DMS79 (cell line): ENCODE results near the gene HMG20A.

Experiments used
- DNase-seq: peaks from one replicate; lab custom pipeline; 2025; lab: John Stamatoyannopoulos, UW

The HMG20A gene

DNA sequence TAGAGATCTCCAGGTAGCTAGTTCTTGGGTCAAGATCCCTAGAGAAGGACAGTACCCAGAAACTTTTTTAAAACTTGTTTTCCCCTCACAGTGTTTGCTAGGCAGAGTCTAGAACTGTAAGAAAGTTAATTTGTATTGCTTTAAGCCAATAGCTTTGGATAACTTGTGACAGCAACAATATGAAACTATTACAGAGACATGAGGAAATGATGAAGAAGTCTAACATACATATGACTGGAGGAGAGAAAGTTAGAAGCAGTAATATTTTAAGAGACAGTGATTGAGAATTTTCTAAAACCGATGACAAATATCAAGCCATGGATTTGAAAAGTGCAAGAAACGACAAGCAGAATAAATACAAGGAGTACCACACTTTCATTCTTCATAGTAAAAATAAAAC lies 10.0 kb downstream of the HMG20A start:
- no peak for DNase-seq

DNA sequence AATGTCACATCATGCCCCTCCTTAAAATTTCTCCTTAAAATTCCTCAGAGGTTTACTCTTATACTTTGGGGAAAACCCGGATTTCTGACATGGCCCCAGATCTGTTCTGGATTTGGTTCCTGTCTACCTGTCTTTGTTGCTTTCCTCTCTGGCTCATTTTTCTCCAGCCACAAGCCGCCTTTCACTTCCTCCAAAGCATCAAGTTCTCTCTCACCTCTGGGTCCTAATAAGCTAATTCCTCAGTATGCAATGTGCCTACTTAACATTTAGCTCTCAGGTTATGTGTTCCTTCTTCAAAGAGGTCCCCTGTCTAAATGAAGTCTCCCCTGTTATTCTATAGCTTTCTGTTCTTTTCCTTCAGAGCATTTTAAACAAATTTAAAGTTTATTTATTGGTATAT lies 16.1 kb downstream of the HMG20A start:
- no peak for DNase-seq

DNA sequence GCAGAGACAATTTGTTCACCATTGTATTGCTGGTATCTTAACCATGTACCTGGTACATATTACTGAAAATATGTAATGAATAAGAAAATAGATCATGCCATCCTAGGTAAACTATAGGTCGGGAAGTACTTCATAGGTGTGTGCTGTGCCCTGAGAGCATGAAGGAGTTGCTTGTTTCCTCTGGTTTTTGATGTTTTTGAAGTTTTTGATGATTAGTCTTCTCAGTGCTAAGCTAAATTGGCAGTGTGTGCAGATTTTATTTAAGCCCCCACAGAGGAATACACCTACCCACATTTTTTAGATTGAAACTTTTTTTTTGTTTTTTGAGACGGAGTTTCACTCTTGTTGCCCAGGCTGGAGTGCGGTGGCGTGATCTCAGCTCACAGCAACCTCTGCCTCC lies 16.6 kb downstream of the HMG20A start:
- DNase-seq, result no peak

DNA sequence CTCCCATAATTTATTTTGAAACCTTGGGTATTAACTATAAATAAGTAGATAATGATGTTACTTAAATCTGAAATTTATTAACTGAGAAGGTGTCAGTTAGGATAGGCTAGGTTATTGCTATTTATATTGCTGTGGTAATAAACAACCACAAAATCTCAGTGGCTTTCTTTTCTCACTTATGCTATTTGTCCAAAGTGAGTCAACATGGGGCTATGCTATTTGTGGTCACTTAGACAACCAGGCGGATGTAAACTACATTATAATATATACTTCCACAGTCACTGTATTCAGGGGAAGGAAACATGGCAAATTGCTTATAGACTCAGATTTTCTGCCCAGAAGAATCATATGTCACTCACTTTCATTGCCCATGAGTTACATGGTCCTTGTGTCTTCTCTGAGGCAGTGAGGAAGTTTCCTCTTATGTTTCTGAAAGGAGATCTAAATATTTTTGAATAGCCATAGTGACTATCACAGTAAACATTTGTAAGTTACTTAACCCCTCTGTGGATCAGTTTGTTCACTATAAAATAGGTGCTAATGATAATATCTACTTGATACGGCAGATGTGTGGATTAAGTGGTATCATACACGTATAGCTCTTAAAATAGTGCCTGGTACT lies 19.8 kb downstream of the HMG20A start:
- no peak for DNase-seq

DNA sequence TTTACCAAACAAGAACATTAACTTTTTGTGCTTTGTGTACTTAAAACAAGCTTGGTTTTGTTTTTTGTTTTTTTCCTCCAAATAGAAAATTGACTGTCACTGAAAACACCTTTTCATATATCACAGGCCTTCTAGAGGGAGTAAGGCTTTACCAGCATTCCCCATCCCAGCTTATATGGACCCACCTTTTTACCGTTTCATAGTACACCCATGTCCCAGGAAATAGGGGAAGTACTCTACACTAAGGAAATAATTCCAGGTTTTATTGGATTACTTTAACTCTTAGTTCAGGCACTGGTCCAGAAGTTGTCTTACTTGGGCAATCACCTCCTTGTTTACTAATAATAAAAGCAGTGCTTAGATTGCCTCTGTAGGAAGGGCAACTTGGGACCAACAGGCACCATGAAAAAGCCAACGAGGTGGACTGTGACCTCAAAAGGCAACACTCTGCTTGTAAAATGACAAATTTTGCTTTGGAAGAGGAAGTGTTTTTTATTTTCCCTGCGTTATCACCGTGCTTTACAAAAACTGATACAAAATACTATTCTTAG lies 26.2 kb downstream of the HMG20A start:
- DNase-seq, result no peak

DNA sequence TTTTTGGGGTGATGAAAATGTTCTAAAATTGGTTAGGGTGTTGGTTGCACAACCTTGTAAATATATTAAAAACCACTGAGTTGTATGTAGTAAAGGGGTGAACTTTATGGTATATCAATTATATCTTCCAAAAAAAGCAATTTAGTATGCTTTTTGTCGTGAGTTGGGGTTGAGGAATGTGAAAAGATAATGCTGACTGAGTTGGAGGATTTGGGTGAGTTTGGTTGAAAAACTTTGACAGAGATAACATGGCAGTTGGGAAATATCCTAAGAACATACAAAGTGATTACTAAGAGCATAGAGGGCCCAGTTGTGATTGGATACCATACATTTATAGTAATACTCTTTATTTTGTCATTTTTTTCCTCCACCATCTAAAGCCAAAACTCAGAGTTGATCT lies 33.6 kb downstream of the HMG20A start:
- DNase-seq, result no peak

DNA sequence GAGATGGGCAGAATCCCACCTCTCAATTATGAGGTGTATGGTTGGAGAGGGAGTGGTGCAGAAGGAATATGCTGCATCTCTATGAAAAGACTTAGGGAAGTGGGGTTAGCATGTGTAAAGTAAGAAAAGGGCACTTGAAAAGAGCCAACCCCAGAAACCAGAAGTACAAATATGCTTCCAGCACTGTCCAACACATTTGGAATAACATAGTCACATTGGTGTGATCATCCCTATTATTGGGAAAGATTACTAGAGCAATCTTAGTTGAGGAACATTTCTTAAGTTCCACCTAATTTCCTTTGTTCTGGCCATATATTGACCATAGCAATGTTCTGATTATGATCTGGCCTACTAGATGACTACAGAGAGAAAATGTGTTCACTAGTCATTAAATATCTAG lies 34.3 kb downstream of the HMG20A start:
- DNase-seq, result no peak

DNA sequence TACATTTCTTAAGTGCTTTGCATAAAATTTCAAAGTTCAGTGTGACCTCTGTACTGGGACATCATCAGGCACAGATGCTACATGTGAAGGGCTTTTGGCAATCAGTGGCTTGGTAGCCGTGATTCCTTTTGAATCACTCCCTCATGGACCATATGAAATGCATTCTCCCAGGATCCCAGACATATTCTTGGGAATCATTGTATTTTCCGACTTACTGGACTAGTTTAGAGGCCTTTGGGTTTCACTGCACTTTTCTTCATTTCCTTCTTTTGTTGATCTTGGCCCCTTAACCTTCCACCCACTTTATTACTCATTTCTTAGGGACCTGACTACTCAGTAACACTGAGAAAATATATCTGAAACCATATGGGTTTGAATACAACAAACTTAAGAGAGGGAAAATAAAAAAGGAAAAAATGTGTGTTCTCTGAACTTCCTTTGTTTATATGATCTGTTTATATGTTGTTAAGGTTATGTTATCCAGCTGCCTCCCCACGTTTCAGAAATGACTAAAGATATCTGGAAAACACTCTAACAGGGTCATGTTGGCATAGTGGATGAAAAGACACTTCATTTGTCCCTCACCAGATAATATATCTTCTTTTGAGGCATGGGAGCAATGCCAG lies 35.1 kb downstream of the HMG20A start:
- DNase-seq, result no peak

DNA sequence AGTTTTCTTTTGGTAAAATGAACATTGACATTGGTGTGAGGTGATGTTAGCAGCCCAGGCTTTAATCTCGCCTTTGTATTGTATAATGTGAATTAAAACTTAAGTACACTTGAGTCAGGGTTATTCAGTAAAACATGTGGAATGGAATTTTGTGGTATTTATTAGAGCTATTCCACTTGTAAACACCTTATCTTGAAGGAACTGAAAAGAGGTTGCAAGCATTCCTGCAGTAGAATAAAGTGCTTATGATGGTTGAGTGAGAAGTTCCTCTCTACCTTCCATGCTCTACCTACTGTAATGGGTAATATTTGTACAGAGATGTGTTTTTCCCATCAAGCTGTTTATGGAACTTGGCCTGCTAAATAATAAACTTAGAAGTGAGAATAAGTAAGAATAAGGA lies 36.1 kb downstream of the HMG20A start:
- peak; percentile 20 for DNase-seq

DNA sequence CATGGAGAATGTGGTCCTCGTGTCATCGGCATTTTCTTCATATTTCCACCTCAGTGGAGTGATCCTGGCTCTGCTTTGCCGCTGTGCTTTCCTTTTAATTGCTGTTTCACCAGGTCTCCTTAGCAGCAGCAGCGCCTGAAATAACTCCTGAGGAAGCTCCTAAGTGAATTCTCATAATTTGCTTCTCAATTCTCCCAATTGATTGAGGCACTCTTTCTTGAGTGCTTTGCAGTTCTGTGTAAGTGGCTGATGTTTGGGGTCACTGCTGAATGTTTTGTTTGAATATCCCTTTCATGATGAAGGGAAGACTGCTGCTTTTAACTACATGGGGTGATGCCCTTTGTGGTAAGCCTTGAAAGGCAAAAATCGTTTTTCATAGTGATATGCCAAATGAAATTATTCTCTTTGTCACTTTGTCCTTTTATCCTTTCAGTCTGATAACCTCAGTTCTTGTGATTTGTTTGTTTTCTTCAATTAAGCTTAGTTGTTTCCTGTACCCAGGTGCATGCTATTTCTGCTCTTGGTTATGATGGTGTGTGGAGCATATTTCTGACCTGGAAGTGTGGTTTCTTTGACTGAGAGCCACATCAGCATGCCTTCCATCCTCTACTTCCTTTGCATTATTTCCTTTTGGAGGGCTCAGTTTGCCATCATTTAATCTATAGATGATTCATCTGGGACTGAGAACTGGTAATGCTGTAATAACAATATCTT lies 36.7 kb downstream of the HMG20A start:
- peak; percentile 28 for DNase-seq

DNA sequence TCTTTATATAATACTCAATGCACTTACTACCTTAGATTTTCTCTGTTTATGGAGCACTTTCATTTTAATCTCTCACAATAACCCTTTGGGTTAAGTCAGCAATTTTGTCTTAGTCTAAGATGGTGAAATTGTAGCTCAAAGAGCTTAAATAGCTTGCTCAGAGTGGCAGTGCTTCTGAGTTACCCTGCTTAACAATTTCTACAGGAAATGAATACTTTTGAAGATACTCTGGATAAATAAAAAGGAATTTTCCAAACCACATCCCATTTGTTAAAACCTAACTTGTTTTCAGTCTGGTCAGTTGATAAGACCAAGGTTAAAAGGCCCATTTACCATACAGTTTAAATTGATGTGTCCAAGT lies 37.2 kb downstream of the HMG20A start:
- DNase-seq, result no peak

DNA sequence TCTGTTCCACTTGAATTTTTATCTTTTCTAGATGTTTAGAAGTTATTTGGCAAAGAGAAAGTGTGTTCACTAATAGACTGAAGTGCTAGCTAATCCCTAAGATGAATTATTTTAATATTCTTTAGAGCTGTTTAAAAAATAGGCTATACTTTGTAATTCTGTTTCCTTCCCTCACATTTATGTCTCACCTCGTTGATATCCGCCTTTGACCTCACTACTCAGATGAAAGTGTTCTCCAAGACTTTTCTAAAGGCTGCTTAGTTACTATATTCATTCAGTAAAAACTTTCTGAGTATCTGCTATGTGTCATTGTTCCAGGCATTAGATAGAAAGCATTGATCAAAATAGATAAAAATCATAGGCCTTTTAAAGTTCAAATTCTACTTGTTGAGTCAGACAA lies 38.3 kb downstream of the HMG20A start:
- DNase-seq, result no peak

DNA sequence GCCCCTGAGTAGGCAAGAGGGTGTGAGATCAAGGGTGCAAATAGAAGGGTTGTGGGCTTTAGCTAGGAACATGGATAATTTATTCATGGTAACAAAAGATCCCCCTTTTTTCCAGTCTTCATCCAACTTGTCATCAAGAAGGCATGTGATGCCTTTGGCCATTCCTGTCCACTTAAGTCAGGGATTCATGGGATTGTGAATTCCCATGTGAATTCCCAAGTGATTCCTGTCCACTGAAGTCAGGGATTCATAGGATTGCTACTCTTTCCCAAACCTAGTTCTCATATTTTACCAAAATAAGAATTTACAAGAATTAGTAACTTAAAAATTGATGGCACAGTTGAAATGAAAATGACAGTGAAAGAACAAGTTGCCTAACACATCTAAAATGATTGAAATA lies 40.8 kb downstream of the HMG20A start:
- no peak for DNase-seq

DNA sequence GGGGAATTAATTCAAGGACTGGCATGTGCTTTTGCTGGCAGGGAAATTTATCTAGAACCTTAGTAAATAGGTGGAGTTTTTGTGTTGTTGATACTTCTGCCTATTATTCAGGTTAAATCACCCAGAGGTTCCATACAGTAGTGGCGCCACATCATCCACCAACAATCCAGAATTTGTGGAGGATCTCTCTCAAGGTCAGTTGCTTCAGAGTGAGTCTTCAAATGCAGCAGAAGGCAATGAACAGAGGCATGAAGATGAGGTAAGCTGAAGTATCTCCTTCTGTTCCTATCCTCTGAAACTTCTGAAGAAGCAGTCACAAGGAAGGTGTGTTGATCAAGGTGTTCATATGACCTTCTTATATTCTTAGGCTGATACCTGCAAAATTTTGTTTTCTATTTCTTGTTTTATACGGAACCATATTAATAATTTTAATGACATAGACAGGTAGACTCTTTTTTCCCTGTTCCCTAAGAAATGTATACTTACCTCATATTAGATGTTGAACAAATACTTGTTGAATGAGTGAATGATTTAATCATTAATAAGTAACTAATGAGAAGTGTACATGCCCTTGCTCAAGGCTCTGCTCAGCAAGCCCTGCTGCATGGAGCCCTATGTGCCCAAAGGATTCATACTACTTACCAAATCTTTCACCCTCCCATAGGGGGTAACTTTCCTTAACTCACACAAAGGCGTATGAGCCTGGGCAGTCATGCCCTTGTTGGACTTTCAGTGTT lies 43.6 kb downstream of the HMG20A start:
- DNase-seq, result no peak

DNA sequence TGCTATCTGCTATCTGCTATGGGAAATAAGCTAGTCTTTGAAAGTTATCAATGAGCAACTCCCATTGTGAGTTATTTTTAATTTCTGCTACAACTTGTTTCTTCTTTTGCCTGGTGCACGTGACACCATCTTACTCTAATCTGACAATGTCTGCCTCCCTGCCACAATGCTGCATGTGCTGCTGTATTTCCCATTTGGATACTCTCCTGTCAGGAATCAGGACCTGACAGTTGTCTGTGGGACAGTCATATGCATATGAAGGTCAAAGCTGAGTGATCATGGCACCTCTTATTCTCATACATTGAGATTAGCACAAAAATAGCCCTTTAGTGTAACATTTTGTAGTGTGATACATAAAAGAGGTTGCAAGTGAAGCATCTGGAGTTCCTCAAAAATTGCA lies 45.8 kb downstream of the HMG20A start:
- no peak for DNase-seq

DNA sequence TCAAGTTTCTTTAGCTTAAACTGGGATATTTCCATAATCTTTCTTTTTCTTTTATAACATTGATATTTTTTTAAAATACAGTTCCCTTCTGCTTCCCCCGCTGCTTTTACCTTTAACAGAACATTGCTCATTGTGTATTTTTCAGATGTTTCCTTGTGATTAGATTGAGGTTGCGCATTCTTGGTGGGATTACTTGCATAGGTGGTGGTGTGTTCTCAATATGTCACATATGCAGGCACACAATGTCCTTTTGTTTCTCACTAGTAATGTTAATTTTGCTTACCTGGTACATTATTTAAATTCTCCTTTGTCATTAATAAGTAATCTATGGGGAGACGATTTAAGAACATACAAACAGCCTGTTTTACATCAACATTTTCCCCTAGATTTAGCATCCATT lies 48.2 kb downstream of the HMG20A start:
- DNase-seq, result no peak

DNA sequence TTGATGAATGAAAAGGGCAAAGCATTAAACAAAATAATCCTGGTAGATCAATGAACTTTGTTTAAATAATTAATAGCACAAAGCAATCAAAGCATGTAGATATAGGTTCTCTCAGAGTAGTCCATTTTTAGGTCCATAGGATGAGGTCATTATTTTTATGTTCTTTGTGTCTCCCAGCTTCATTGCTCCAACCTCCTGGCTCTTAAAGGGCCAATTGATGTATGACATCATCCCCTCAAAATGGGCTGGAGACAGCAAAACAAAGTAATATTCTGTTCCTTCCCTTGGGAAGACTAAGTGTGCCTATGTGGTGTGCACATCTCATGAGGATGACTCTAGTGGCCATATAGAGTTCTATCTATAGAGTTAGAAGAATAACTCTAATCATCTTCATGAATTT lies 49.5 kb downstream of the HMG20A start:
- DNase-seq, result no peak

DNA sequence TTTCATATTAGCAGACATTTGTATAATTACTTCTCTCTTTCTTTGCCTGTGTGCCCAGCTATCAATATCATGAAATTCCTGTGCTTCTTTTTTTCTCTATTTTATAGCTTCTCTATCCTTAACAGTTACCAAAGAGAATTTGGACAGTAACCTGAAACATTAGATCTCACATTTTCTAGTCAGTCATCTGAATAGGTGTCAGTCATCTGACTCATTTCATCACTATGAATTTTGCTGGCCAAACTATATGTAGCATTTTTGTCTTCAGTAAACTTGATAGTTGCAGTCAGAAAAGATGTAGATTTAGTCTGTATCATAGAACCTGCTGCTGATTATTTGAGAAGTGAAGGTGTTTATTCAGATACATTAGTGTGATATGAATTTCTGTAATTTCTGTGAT lies 52.6 kb downstream of the HMG20A start:
- DNase-seq, result no peak

DNA sequence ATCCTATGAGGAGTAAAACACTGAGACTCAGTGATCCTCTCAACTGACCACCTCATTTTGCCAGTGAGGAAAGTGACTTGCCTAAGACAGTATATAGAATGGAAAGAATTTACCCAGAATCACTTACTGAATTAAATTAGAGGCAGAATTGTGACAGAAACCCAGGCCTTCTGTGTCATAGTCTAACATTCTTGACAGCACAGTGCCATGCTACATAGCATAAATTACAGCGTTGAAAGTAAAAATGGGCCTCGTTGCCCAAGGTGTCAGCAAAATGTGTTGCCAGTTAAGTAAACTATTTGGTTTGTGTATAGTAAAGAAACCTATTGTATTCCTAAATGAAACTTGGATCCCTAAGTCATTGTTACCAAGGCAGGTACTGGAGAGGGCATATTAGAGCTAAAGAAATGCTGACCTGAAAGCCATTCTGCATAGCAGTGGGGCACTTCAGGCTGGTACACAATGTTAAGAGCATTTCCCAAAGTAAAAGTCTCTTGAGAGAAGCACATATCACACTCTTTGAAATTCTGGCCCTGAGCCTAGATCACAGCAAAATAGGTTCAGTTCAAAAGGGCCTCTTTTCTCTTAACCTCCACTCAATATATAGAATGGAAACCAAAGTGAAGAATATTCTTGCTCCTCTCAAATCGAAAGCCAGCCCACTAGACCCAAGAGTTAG lies 53.8 kb downstream of the HMG20A start:
- peak; percentile 67 for DNase-seq

DNA sequence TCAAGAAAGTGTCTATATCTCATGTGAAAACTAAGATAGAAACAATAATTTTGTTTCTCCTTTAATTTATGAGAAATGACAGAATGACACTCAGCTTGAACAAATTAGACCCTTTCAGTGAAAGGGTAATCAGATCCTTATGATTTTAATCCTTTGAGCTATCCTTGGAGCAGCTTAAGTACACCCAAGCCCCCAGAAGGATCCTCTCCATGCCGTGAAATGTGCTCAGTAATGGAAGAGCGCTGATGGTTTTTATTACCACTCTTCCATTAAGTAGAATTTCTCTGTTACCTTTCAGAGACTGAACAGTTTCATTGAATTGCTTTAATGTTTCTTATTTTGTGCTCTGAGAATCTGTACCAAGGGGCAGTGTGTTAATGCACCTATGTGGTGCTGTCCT lies 54.3 kb downstream of the HMG20A start:
- DNase-seq, result peak; percentile 58

DNA sequence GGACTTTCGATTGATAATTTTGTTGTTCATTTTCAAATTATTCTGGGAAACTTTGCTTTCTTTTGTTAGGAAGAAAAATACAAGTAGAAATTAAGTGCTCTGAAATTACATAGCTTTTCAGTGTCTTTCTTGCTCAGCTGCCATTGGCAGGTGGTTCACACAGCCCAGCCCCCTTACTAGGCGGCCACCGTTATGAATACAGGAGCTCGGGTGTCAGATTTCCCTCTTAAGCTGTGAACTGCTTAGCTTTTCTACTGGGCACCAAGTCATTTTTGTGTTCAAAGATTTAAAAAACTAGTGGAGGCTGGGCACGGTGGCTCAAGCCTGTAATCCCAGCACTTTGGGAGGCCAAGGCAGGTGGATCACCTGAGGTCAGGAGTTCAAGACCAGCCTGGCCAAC lies 55.2 kb downstream of the HMG20A start:
- DNase-seq, result peak; percentile 29

DNA sequence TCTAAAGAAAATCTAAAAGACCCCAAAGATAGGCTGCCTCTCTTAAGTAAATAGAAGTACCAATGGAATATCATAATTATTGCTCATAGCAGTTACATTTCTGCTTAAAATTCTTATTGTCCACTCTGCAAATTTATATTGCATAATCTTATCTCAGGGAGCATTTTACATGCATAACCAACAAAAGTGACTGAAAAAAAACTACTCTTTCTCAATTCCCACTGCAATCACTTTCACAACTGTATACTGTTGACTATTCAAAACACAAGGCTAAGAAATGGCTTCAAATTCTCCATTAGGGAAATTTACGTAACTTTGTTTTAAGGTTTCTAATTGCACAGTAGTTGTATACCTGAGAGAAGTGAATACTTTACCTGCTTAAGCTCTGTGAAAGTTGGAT lies 56.3 kb downstream of the HMG20A start:
- DNase-seq, result no peak
